ENCODE results near the gene PKNOX1.
"Not testable (repeated sequence)": the region's sequence is repeated elsewhere in the genome, so short reads cannot be mapped to it uniquely, and the experiment has no call there.

PKNOX1 gene

GRCh38 chr21:42988236-42988965 lies 14.0 kb downstream of the PKNOX1 start:
- no peak for DNase-seq

- DNase-seq: not testable (repeated sequence)
Measured at GRCh38 chr21:42989370-42989769, 15.0 kb downstream of the PKNOX1 start.

- DNase-seq: no peak
Measured at GRCh38 chr21:42989816-42990650, 15.7 kb downstream of the PKNOX1 start.

GRCh38 chr21:42991992-42992740 lies 17.8 kb downstream of the PKNOX1 start:
- no peak for DNase-seq

- DNase-seq: no peak
Measured at GRCh38 chr21:42993051-42993712, 18.8 kb downstream of the PKNOX1 start.

- peak; percentile 15 for DNase-seq
Measured at GRCh38 chr21:42997053-42997452, 22.7 kb downstream of the PKNOX1 start.

GRCh38 chr21:42997983-42998382 lies 23.6 kb downstream of the PKNOX1 start:
- not testable (repeated sequence) for DNase-seq

GRCh38 chr21:42999152-42999551 lies 24.8 kb downstream of the PKNOX1 start:
- not testable (repeated sequence) for DNase-seq

GRCh38 chr21:43000041-43000440 lies 25.7 kb downstream of the PKNOX1 start:
- not testable (repeated sequence) for DNase-seq

GRCh38 chr21:43001316-43001715 lies 27.0 kb downstream of the PKNOX1 start:
- no peak for DNase-seq

GRCh38 chr21:43004926-43005325 lies 30.6 kb downstream of the PKNOX1 start:
- no peak for DNase-seq

GRCh38 chr21:43005635-43006034 lies 31.3 kb downstream of the PKNOX1 start:
- no peak for DNase-seq

GRCh38 chr21:43006051-43006873 lies 31.9 kb downstream of the PKNOX1 start:
- DNase-seq: not testable (repeated sequence)

GRCh38 chr21:43006874-43007208 lies 32.5 kb downstream of the PKNOX1 start:
- no peak for DNase-seq

GRCh38 chr21:43012596-43012995 lies 38.2 kb downstream of the PKNOX1 start:
- DNase-seq: no peak

GRCh38 chr21:43015906-43016540 lies 41.7 kb downstream of the PKNOX1 start:
- DNase-seq: no peak

- no peak for DNase-seq
Measured at GRCh38 chr21:43016728-43017127, 42.4 kb downstream of the PKNOX1 start.

- DNase-seq: no peak
Measured at GRCh38 chr21:43018519-43018918, 44.2 kb downstream of the PKNOX1 start.

- DNase-seq: no peak
Measured at GRCh38 chr21:43020177-43020576, 45.8 kb downstream of the PKNOX1 start.

GRCh38 chr21:43020771-43021170 lies 46.4 kb downstream of the PKNOX1 start:
- DNase-seq: no peak

- no peak for DNase-seq
Measured at GRCh38 chr21:43021191-43021590, 46.8 kb downstream of the PKNOX1 start.
